CD14-positive monocyte (primary cell): ENCODE measurements around the gene RIMBP2. TPM values are rescaled to one million over a fixed set of nuclear protein-coding genes. Genes with fewer than 3 reads are reported as not detected.

Experiments
- DNase-seq, 3 donors: peaks; one replicate each; pipeline ENCODE4 v3.0.0-alpha.2; 2011 to 2022
- H2AFZ ChIP-seq: 2 replicates; pipeline ENCODE4 v1.6.0; 2012; ENCODE audit warnings: mild to moderate bottlenecking, low read depth, low read length, inconsistent platforms; ENCODE audit not compliant: insufficient read depth, poor library complexity, severe bottlenecking
- H3K27ac ChIP-seq, 2 donors: 1 replicate in 1 of 2; 2 replicates in 1 of 2; pipeline ENCODE4 v1.5.1; 2012 to 2013; ENCODE audit warnings: low read length in 2 of 2, control low read depth in 1 of 2, inconsistent platforms in 1 of 2, low read depth in 1 of 2, mild to moderate bottlenecking in 1 of 2
- H3K27me3 ChIP-seq, 2 donors: one replicate each; pipeline versions ENCODE4 v1.6.0 to v1.6.1; 2011 to 2013; ENCODE audit warnings: low read length in 2 of 2; ENCODE audit not compliant: control insufficient read depth in 2 of 2, insufficient read depth in 2 of 2
- H3K36me3 ChIP-seq, 2 donors: replicated peaks in 1 of 2; 1 replicate in 1 of 2; 2 replicates in 1 of 2; pipeline versions ENCODE4 v1.5.1 to v1.6.1; 2012 to 2013; ENCODE audit warnings: low read length in 2 of 2, control low read depth in 1 of 2, inconsistent platforms in 1 of 2, mild to moderate bottlenecking in 1 of 2; ENCODE audit not compliant: insufficient read depth in 2 of 2, control insufficient read depth in 1 of 2
- H3K4me1 ChIP-seq, 2 donors: 1 replicate in 1 of 2; 2 replicates in 1 of 2; pipeline versions ENCODE4 v1.5.1 to v1.6.1; 2012 to 2013; ENCODE audit warnings: low read length in 2 of 2, control low read depth in 1 of 2, inconsistent platforms in 1 of 2, mild to moderate bottlenecking in 1 of 2, moderate library complexity in 1 of 2; ENCODE audit not compliant: insufficient read depth in 2 of 2, control insufficient read depth in 1 of 2
- H3K4me2 ChIP-seq: replicated peaks from 2 replicates; pipeline ENCODE3; 2012; ENCODE audit warnings: low read length, moderate library complexity, mild to moderate bottlenecking; ENCODE audit not compliant: poor library complexity, severe bottlenecking; ENCODE audit errors: extremely low read depth
- H3K4me3 ChIP-seq, 3 experiments: fragments of 200-600 bp in 1 of 3; sonication (generic) in 1 of 3; replicated peaks in 1 of 3; 1 replicate in 2 of 3; 2 replicates in 1 of 3; pipeline ENCODE4 v1.5.1; 2011 to 2013; ENCODE audit warnings: low read length in 3 of 3, mild to moderate bottlenecking in 3 of 3, control low read depth in 2 of 3, low read depth in 2 of 3, inconsistent platforms in 1 of 3, moderate library complexity in 1 of 3
- H3K79me2 ChIP-seq: 2 replicates; pipeline ENCODE4 v1.6.0; 2012; ENCODE audit warnings: mild to moderate bottlenecking, control low read depth, inconsistent platforms, low read length, moderate library complexity; ENCODE audit not compliant: insufficient read depth
- H3K9ac ChIP-seq: 2 replicates; pipeline ENCODE4 v1.6.0; 2017; ENCODE audit warnings: low read length, mild to moderate bottlenecking; ENCODE audit not compliant: insufficient read depth, poor library complexity, severe bottlenecking
- H3K9me3 ChIP-seq, 2 donors: replicated peaks in 1 of 2; 1 replicate in 1 of 2; 2 replicates in 1 of 2; pipeline versions ENCODE4 v1.5.1 to v1.6.1; 2012 to 2013; ENCODE audit warnings: low read length in 2 of 2, control low read depth in 1 of 2; ENCODE audit not compliant: control insufficient read depth in 1 of 2, insufficient read depth in 1 of 2
- H4K20me1 ChIP-seq: 2 replicates; pipeline ENCODE4 v1.6.0; 2012; ENCODE audit warnings: mild to moderate bottlenecking, low read length, control low read depth, moderate library complexity; ENCODE audit not compliant: insufficient read depth
- H3K27ac Mint-ChIP-seq, 7 donors: one replicate each; pipeline ENCODE4 v1.8.0; 2020; ENCODE audit warnings: mild to moderate bottlenecking in 7 of 7, mixed read lengths in 7 of 7, moderate library complexity in 6 of 7, inconsistent platforms in 2 of 7
- H3K27me3 Mint-ChIP-seq, 3 donors: one replicate each; pipeline ENCODE4 v1.8.0; 2021 to 2022; ENCODE audit warnings: low read depth in 3 of 3, mild to moderate bottlenecking in 3 of 3, mixed read lengths in 3 of 3, moderate library complexity in 3 of 3, inconsistent platforms in 1 of 3
- H3K36me3 Mint-ChIP-seq, 2 donors: one replicate each; pipeline ENCODE4 v1.8.0; 2020; ENCODE audit warnings: mixed read lengths in 2 of 2, inconsistent platforms in 1 of 2, mild to moderate bottlenecking in 1 of 2
- H3K4me1 Mint-ChIP-seq: one replicate; pipeline ENCODE4 v1.8.0; 2020; ENCODE audit warnings: mild to moderate bottlenecking, mixed read lengths
- H3K4me3 Mint-ChIP-seq, 2 donors: one replicate each; pipeline ENCODE4 v1.8.0; 2020; ENCODE audit warnings: mild to moderate bottlenecking in 2 of 2, mixed read lengths in 2 of 2, moderate library complexity in 1 of 2
- H3K9me3 Mint-ChIP-seq, 7 donors: one replicate each; pipeline ENCODE4 v1.8.0; 2020 to 2022; ENCODE audit warnings: mixed read lengths in 7 of 7, mild to moderate bottlenecking in 6 of 7, moderate library complexity in 6 of 7, inconsistent platforms in 2 of 7
- CTCF ChIP-seq: fragments of 200-600 bp; IDR thresholded peaks from one replicate; pipeline ENCODE4 v1.8.0; 2022; ENCODE audit warnings: antibody characterized with exemption, mild to moderate bottlenecking
- WGBS: methylation state at CpG from one replicate; pipeline ENCODE4 v1.1.5; 2013; ENCODE audit warnings: missing lambda C conversion rate; ENCODE audit not compliant: insufficient coverage; 5-methylcytosine and 5-hydroxymethylcytosine counted together
- intact Hi-C, 2 donors: fragments of 100-400 bp; cut with micrococcal nuclease; formaldehyde crosslinking; loops; one replicate each; pipeline versions ENCODE4 v1.15.0 to v1.15.1; 2023
- polyA plus RNA-seq, 3 donors: library from polyadenylated mRNA; depleted of rRNA in 1 of 3; unstranded in 2 of 3; stranded (reverse) in 1 of 3; fragments of 300-500 nt in 2 of 3; fragments of >200 nt in 1 of 3; fragmentation: Illumina TruSeq in 2 of 3; gene quantifications; 1 replicate in 2 of 3; 2 replicates in 1 of 3; pipeline ENCODE4 v1.2.3, GENCODE V29; 2012 to 2021

Gene RIMBP2
- polyA plus RNA-seq, 3 donors = not detected

GRCh38 chr12:130514149-130514551, 201.9 kb downstream of the RIMBP2 start:
- Histone ChIP-seq H3K79me2 (no peaks in the 10 kb centered on the region), H3K27ac (no peak overlapping the region), H3K36me3 (no peaks in the 10 kb centered on the region), H3K4me2 (no peak overlapping the region), H3K27me3 (no peaks in the 10 kb centered on the region), H2AFZ (no peak overlapping the region), H3K4me3 (no peak overlapping the region), H4K20me1 (no peaks in the 10 kb centered on the region), H3K9ac (no peak overlapping the region), H3K4me1 (no peaks in the 10 kb centered on the region), H3K9me3 (peaks cover 0 to 3% of the 10 kb centered on the region in 2 donors)
- DNase-seq = no peak
- intact Hi-C loops = no loop called here
- Mint-ChIP-seq H3K27ac (no peak overlapping the region), H3K4me1 (no peaks in the 10 kb centered on the region), H3K4me3 (no peak overlapping the region), H3K27me3 (peaks cover 2 to 3% (median 2%) of the 10 kb centered on the region in 3 donors), H3K9me3 (peaks cover 0 to 17% (median 6%) of the 10 kb centered on the region in 7 donors), H3K36me3 (no peaks in the 10 kb centered on the region)
- 14% methylated on average over 2 of the region's 5 CpGs for WGBS
- no peak for TF ChIP-seq CTCF

- Histone ChIP-seq H3K9me3 (peaks cover 0 to 3% of the 10 kb centered on the region in 2 donors), H3K27ac (no peak overlapping the region), H3K36me3 (no peaks in the 10 kb centered on the region), H3K4me1 (no peaks in the 10 kb centered on the region), H3K27me3 (no peaks in the 10 kb centered on the region), H2AFZ (no peak overlapping the region), H4K20me1 (no peaks in the 10 kb centered on the region), H3K79me2 (no peaks in the 10 kb centered on the region), H3K9ac (no peak overlapping the region), H3K4me3 (no peak overlapping the region), H3K4me2 (no peak overlapping the region)
- DNase-seq = no peak
- WGBS = 91% methylated on average over 1 of the region's 2 CpGs
- Mint-ChIP-seq H3K4me1 (no peaks in the 10 kb centered on the region), H3K27me3 (peaks cover 2 to 3% (median 2%) of the 10 kb centered on the region in 3 donors), H3K4me3 (no peak overlapping the region), H3K36me3 (no peaks in the 10 kb centered on the region), H3K9me3 (peaks cover 0 to 17% (median 6%) of the 10 kb centered on the region in 7 donors), H3K27ac (no peak overlapping the region)
- no peak for TF ChIP-seq CTCF
- intact Hi-C loops = no loop called here
These were observed 202.5 kb downstream of the RIMBP2 start for GRCh38 chr12:130513556-130513955.
